Nephron progenitor cell (in vitro differentiated cells): ENCODE data around the gene RASSF5.

Source experiments
- DNase-seq: peaks from one replicate; pipeline ENCODE4 v3.0.0; 2021
- H3K27ac Mint-ChIP-seq: 2 replicates; pipeline ENCODE4 v1.8.0; 2021; ENCODE audit warnings: mild to moderate bottlenecking, moderate library complexity, mixed read lengths
- H3K27me3 Mint-ChIP-seq: 2 replicates; pipeline ENCODE4 v1.8.0; 2021; ENCODE audit warnings: mild to moderate bottlenecking, low read depth, mixed read lengths; ENCODE audit not compliant: poor library complexity
- H3K36me3 Mint-ChIP-seq: 2 replicates; pipeline ENCODE4 v1.8.0; 2021; ENCODE audit warnings: low read depth, mixed read lengths
- H3K4me1 Mint-ChIP-seq: 2 replicates; pipeline ENCODE4 v1.8.0; 2021; ENCODE audit warnings: mixed read lengths
- H3K4me3 Mint-ChIP-seq: 2 replicates; pipeline ENCODE4 v1.8.0; 2021; ENCODE audit warnings: mild to moderate bottlenecking, moderate library complexity, mixed read lengths
- H3K9me3 Mint-ChIP-seq: 2 replicates; pipeline ENCODE4 v1.8.0; 2021; ENCODE audit warnings: mild to moderate bottlenecking, moderate library complexity, mixed read lengths
- CTCF ChIP-seq: fragments of 200-600 bp; sonication (generic); IDR thresholded peaks from 2 replicates; pipeline ENCODE4 v1.5.0; 2021; ENCODE audit warnings: antibody characterized with exemption

RASSF5 gene

GRCh38 chr1:206565995-206566394 lies 58.7 kb downstream of the RASSF5 start:
- Mint-ChIP-seq H3K27ac (no peak overlapping the region), H3K9me3 (no peaks in the 10 kb centered on the region), H3K4me3 (no peak overlapping the region), H3K4me1 (peaks cover 33% of the 10 kb centered on the region), H3K27me3 (peaks cover 21% of the 10 kb centered on the region), H3K36me3 (no peaks in the 10 kb centered on the region)
- no peak for TF ChIP-seq CTCF
- DNase-seq = no peak

- no peak for TF ChIP-seq CTCF
- H3K4me3 Mint-ChIP-seq = no peak overlapping the region
- peaks cover 32% of the 10 kb centered on the region for H3K4me1 Mint-ChIP-seq
- H3K36me3 Mint-ChIP-seq = no peaks in the 10 kb centered on the region
- no peak overlapping the region for H3K27ac Mint-ChIP-seq
- H3K9me3 Mint-ChIP-seq = no peaks in the 10 kb centered on the region
- DNase-seq = no peak
- peaks cover 26% of the 10 kb centered on the region for H3K27me3 Mint-ChIP-seq
These were observed 59.7 kb downstream of the RASSF5 start for GRCh38 chr1:206566999-206567398.

DNA sequence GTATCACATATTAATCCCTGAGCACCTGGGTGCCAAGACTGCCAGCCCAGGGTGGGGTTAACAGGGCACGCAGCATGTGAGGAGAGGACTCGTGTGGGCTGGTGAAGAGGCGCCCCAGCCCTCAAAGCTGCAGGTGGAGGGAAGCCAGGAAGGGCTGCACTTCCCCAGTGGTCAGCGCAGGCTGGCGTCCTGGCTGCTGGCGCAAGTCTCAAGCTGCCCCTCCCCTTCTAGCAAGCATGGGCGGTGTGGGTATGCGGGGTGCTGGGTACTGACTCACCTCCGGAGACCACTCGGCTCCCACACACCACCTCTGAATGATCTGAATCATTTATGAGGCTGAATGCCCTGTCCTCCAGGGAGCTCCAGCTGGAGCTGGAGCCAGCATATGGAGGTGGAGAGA lies 60.9 kb downstream of the RASSF5 start:
- Mint-ChIP-seq H3K27ac (no peak overlapping the region), H3K36me3 (no peaks in the 10 kb centered on the region)
- no peak for TF ChIP-seq CTCF

GRCh38 chr1:206568779-206569352 lies 61.5 kb downstream of the RASSF5 start:
- H3K9me3 Mint-ChIP-seq = no peaks in the 10 kb centered on the region
- H3K27me3 Mint-ChIP-seq = peaks cover 26% of the 10 kb centered on the region
- no peak for DNase-seq
- H3K27ac Mint-ChIP-seq = no peak overlapping the region
- TF ChIP-seq CTCF = no peak
- no peak overlapping the region for H3K4me3 Mint-ChIP-seq
- no peaks in the 10 kb centered on the region for H3K36me3 Mint-ChIP-seq
- peaks cover 25% of the 10 kb centered on the region for H3K4me1 Mint-ChIP-seq

More for the DNA sequence above, 60.9 kb downstream of the RASSF5 start:
- Mint-ChIP-seq H3K9me3 (no peaks in the 10 kb centered on the region), H3K4me3 (no peak overlapping the region), H3K4me1 (peaks cover 28% of the 10 kb centered on the region), H3K27me3 (peaks cover 30% of the 10 kb centered on the region)
- no peak for DNase-seq

DNA sequence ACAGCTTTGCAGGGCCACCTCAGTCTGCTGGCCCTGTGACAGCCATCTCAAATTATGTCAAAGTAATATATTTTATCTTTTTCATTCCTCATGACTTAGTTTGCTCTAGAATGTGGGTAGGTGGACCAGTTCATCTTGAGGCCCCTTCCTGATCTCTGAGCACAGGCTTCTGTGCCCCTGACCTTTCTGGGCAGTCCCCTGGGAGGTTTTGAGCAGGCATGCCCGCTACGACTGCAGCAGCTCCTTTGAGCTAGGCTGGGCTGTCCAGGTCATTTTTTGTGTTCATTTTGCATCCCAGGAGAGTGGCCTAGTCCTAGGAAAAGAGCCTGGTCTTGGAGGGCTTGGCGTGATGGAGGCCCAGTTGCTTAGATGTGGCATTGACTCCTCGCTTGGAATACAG lies 62.2 kb downstream of the RASSF5 start:
- Mint-ChIP-seq H3K4me3 (no peak overlapping the region), H3K36me3 (no peaks in the 10 kb centered on the region)
- no peak for TF ChIP-seq CTCF

DNA sequence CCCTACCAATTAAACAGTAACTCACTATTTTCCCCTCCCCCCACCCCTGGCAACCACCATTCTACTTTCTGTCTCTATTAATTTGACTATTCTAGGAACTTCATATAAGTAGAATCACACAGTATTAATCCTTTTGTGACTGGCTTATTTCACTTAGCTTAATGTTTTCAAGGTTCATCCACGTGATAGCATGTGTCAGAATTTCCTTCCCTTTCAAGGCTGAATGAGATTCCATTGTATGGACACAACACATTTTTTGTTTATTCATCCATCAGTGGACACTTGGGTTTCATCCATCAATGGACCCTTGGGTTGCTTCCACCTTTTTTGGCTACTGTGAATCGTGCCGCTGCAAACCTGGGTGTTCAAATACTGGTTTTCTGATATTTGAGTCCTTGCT lies 63.2 kb downstream of the RASSF5 start:
- Mint-ChIP-seq H3K36me3 (no peaks in the 10 kb centered on the region), H3K4me1 (peaks cover 24% of the 10 kb centered on the region), H3K27ac (no peak overlapping the region), H3K27me3 (peaks cover 20% of the 10 kb centered on the region), H3K9me3 (no peaks in the 10 kb centered on the region), H3K4me3 (no peak overlapping the region)
- no peak for DNase-seq
- TF ChIP-seq CTCF = no peak

More for the DNA sequence above, 62.2 kb downstream of the RASSF5 start:
- Mint-ChIP-seq H3K9me3 (no peaks in the 10 kb centered on the region), H3K27ac (no peak overlapping the region), H3K27me3 (peaks cover 23% of the 10 kb centered on the region), H3K4me1 (peaks cover 25% of the 10 kb centered on the region)
- DNase-seq = no peak
